Measurements from ENCODE around the gene ITPRID1.
"Not testable (repeated sequence)": the region's sequence is repeated elsewhere in the genome, so short reads cannot be mapped to it uniquely, and the experiment has no call there.

Gene ITPRID1

GRCh38 chr7:31517513-31517912, 3.6 kb downstream of the ITPRID1 start:
- DNase-seq: no peak

- DNase-seq: no peak
Measured at GRCh38 chr7:31518766-31519165, 4.9 kb downstream of the ITPRID1 start.

- DNase-seq: no peak
Measured at GRCh38 chr7:31521336-31522010, 7.6 kb downstream of the ITPRID1 start.

GRCh38 chr7:31526864-31527263, 13.0 kb downstream of the ITPRID1 start:
- DNase-seq: no peak

GRCh38 chr7:31529103-31529502, 15.2 kb downstream of the ITPRID1 start:
- no peak for DNase-seq

- DNase-seq: not testable (repeated sequence)
Measured at GRCh38 chr7:31540651-31541185, 26.8 kb downstream of the ITPRID1 start.

GRCh38 chr7:31545549-31545948, 31.7 kb downstream of the ITPRID1 start:
- DNase-seq: no peak

GRCh38 chr7:31549611-31550010, 35.7 kb downstream of the ITPRID1 start:
- no peak for DNase-seq

- no peak for DNase-seq
Measured at GRCh38 chr7:31550432-31550831, 36.5 kb downstream of the ITPRID1 start.

- DNase-seq: no peak
Measured at GRCh38 chr7:31553661-31554081, 39.8 kb downstream of the ITPRID1 start.

GRCh38 chr7:31562002-31562401, 48.1 kb downstream of the ITPRID1 start:
- DNase-seq: no peak

GRCh38 chr7:31563522-31563921, 49.6 kb downstream of the ITPRID1 start:
- DNase-seq: no peak

- DNase-seq: no peak
Measured at GRCh38 chr7:31563951-31564350, 50.1 kb downstream of the ITPRID1 start.

GRCh38 chr7:31564661-31565060, 50.8 kb downstream of the ITPRID1 start:
- DNase-seq: no peak

- DNase-seq: no peak
Measured at GRCh38 chr7:31569528-31569927, 55.6 kb downstream of the ITPRID1 start.

- DNase-seq: no peak
Measured at GRCh38 chr7:31583526-31583925, 69.6 kb downstream of the ITPRID1 start.

- DNase-seq: no peak
Measured at GRCh38 chr7:31583942-31584341, 70.1 kb downstream of the ITPRID1 start.

- no peak for DNase-seq
Measured at GRCh38 chr7:31595390-31595789, 81.5 kb downstream of the ITPRID1 start.

GRCh38 chr7:31602041-31602625, 88.2 kb downstream of the ITPRID1 start:
- DNase-seq: no peak

GRCh38 chr7:31603046-31603445, 89.2 kb downstream of the ITPRID1 start:
- DNase-seq: no peak

- DNase-seq: no peak
Measured at GRCh38 chr7:31613604-31614003, 99.7 kb downstream of the ITPRID1 start.

- no peak for DNase-seq
Measured at GRCh38 chr7:31633467-31633866, 119.6 kb downstream of the ITPRID1 start.

- no peak for DNase-seq
Measured at GRCh38 chr7:31633894-31634494, 120.1 kb downstream of the ITPRID1 start.

GRCh38 chr7:31640381-31640780, 126.5 kb downstream of the ITPRID1 start:
- no peak for DNase-seq
